Fibroblast of mammary gland (primary cell): ENCODE data around the gene S100A10.
A peak's percentile ranks its signal among the peaks of the same experiment; 100 is the strongest.

ENCODE experiments used
- DNase-seq: peaks from one replicate; pipeline ENCODE4 v3.0.0-alpha.2; 2010; ENCODE audit warnings: low read depth
- H3K4me3 ChIP-seq: 2 replicates; pipeline ENCODE4 v1.5.1; 2011; ENCODE audit warnings: low read depth, mild to moderate bottlenecking, low read length, moderate library complexity; ENCODE audit not compliant: control insufficient read depth
- CTCF ChIP-seq: conservative IDR thresholded peaks from 2 replicates; pipeline ENCODE4 v1.5.1; 2011; ENCODE audit warnings: low read depth, low read length, inconsistent platforms; ENCODE audit not compliant: control insufficient read depth, insufficient read depth

Gene S100A10

GRCh38 chr1:151975311-151976014 lies 18.2 kb downstream of the S100A10 start:
- H3K4me3 ChIP-seq: no peak overlapping the region
- DNase-seq: no peak
- TF ChIP-seq CTCF: no peak

- no peak for TF ChIP-seq CTCF
- DNase-seq: peak; percentile 90
- H3K4me3 ChIP-seq: no peak overlapping the region
Measured at GRCh38 chr1:151972542-151973248, 21.0 kb downstream of the S100A10 start.

- DNase-seq: peak; percentile 91
- no peak for TF ChIP-seq CTCF
- H3K4me3 ChIP-seq: no peak overlapping the region
Measured at GRCh38 chr1:151970626-151971025, 23.0 kb downstream of the S100A10 start.

GRCh38 chr1:151970128-151970527 lies 23.5 kb downstream of the S100A10 start:
- DNase-seq: peak; percentile 45
- TF ChIP-seq CTCF: no peak
- no peak overlapping the region for H3K4me3 ChIP-seq

GRCh38 chr1:151968791-151969399 lies 24.8 kb downstream of the S100A10 start:
- no peak overlapping the region for H3K4me3 ChIP-seq
- no peak for TF ChIP-seq CTCF
- no peak for DNase-seq

GRCh38 chr1:151968058-151968457 lies 25.6 kb downstream of the S100A10 start:
- peak; percentile 62 for DNase-seq

More at GRCh38 chr1:151968058-151968457, 25.6 kb downstream of the S100A10 start:
- no peak overlapping the region for H3K4me3 ChIP-seq
- peak; percentile 91 for TF ChIP-seq CTCF
